Measurements from ENCODE around the gene MTFR1L.

MTFR1L gene

GRCh38 chr1:25878690-25879089 lies 58.9 kb downstream of the MTFR1L start:
- DNase-seq (ENCODE audit: low read depth in 2 of 2): no peak

GRCh38 chr1:25879675-25880074 lies 59.9 kb downstream of the MTFR1L start:
- no peak for DNase-seq (ENCODE audit: low read depth in 2 of 2)

DNA sequence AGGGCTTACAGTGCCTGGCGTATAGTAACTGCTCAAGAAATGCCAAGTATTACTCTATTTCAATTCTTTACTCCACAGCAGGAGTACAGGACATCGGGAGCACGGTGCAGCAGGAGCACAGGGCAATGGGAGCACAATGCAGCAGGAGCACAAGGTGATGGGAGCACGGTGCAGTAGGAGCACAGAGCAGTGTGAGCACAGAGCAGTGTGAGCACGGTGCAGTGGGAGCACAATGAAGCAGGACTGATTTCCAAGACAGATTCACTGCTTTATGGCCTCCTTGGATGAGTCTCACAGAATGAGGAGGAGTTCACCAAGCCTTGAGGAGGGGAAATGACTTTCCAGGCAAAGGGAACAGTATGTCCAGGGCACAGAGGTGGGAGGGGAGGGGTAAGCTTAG lies 60.8 kb downstream of the MTFR1L start:
- DNase-seq (ENCODE audit: low read depth in 2 of 2): no peak

DNA sequence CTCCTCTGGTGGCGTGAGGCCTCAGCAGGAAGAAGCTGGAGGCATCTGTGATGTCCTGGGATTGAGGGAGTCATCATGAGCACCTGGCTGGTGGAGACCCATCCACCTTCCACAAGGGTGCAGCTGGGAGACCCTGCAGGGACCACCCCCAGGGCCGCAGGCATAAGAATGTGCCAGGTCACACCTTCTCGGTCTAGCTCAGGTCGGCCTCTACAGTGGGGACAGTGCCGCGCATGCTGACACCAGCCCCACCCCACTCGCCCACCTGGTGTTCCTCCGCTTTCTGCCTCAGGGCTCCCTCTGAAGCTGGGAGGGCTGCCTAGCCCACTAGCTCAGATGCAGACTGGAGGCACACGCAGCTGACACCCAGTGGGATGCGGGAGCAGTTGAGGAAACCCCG lies 61.5 kb downstream of the MTFR1L start:
- DNase-seq (ENCODE audit: low read depth in 2 of 2): no peak

All from stimulated activated CD8-positive, alpha-beta memory T cell treated with anti-CD3 and anti-CD28 coated beads, Interleukin-2, amount 100 ng/mL, for 1 hour (primary cell).